Activated B cell treated with CpG ODN at 0.5 μM for 24 hours (primary cell): ENCODE data around the gene CTSD. TPM values are rescaled to one million over a fixed set of nuclear protein-coding genes. Genes with fewer than 3 reads are reported as not detected.

Experiments used
- ATAC-seq: fragments of 200-7000 bp; cut with Tn5 transposase; one replicate; pipeline ENCODE4 v1.10.0; 2021; ENCODE audit warnings: low read depth, mild to moderate bottlenecking, moderate library complexity
- CTCF ChIA-PET: fragments of 350-600 bp; sonication (Branson Sonifier 250); formaldehyde crosslinking; loops from one replicate; lab custom pipeline; 2021; ENCODE audit warnings: antibody characterized with exemption; lab: Charles Lee
- POLR2A ChIA-PET: fragments of 350-600 bp; sonication (Branson Sonifier 250); formaldehyde crosslinking; loops from one replicate; lab custom pipeline; 2021; ENCODE audit warnings: antibody characterized with exemption; lab: Charles Lee
- DNase-seq: peaks from one replicate; pipeline ENCODE4 v3.0.0; 2022
- H3K27ac Mint-ChIP-seq: one replicate; pipeline ENCODE4 v1.8.0; 2020; ENCODE audit warnings: mixed read lengths
- H3K27me3 Mint-ChIP-seq: one replicate; pipeline ENCODE4 v1.8.0; 2021; ENCODE audit warnings: mixed read lengths
- H3K36me3 Mint-ChIP-seq: one replicate; pipeline ENCODE4 v1.8.0; 2021; ENCODE audit warnings: low read depth, mixed read lengths
- H3K4me1 Mint-ChIP-seq: one replicate; pipeline ENCODE4 v1.8.0; 2021; ENCODE audit warnings: mixed read lengths
- H3K4me3 Mint-ChIP-seq: one replicate; pipeline ENCODE4 v1.8.0; 2020; ENCODE audit warnings: mild to moderate bottlenecking, mixed read lengths
- H3K9me3 Mint-ChIP-seq: one replicate; pipeline ENCODE4 v1.8.0; 2020; ENCODE audit warnings: mixed read lengths
- intact Hi-C: fragments of 100-400 bp; cut with micrococcal nuclease; formaldehyde crosslinking; loops from one replicate; pipeline ENCODE4 v1.15.1; 2024
- total RNA-seq: library from RNA; stranded (reverse); gene quantifications from 2 replicates; pipeline ENCODE4 v1.2.3, GENCODE V29; 2022
- TF ChIP-seq, protein P1 (sequence below): fragments of 200-600 bp; IDR thresholded peaks from one replicate; pipeline ENCODE4 v1.8.0; 2022; ENCODE audit warnings: antibody characterized with exemption, mild to moderate bottlenecking

Gene CTSD
- total RNA-seq, 1 donor from 2014 or later: 33.2 TPM

DNA sequence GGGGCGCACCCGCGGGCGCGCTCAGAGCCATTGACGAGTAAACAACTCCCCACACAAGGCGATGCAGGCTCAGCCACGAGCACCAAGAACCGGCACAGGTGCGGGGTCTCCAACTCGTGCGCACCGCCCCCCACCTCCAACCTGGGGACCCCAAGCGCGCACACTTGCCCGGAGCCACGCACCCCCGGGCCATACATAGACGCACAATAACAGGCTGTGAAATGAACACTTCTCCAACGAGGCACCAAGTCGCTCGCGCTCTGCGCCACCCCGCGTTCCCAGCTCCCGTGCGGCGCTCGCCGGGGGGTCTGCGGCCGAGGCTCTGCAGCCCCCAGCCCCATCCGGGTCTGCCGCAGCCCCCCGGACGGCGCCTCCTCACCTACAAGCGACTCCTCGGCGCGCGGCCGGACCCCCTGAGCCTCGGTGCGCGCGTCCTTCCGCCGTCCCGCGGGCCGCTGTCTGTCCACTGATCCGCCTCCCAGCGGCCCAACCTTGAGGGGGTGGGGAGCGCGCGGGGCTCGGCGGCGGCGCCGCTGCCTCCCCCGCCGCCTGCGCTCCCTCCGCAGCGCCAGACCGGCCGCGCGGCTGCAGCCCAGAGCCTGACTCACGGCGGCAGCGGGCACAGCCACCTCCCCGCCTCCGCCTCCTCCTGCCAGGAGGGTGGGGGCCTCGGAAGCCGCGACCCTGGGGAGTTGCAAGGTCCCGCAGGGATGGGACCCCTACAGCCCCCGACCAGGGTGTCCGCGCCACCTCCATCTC is 14.9 kb downstream of the CTSD start:
- ChIA-PET POLR2A (interaction anchor here (0.7 kb wide), 1 partner anchor 133 kb away, joined by 3 read pairs; no protein-coding TSS in a partner anchor), CTCF (no interaction called here)
- H3K36me3 Mint-ChIP-seq: peaks cover 4% of the 10 kb centered on the region
- TF ChIP-seq, protein P1, sequence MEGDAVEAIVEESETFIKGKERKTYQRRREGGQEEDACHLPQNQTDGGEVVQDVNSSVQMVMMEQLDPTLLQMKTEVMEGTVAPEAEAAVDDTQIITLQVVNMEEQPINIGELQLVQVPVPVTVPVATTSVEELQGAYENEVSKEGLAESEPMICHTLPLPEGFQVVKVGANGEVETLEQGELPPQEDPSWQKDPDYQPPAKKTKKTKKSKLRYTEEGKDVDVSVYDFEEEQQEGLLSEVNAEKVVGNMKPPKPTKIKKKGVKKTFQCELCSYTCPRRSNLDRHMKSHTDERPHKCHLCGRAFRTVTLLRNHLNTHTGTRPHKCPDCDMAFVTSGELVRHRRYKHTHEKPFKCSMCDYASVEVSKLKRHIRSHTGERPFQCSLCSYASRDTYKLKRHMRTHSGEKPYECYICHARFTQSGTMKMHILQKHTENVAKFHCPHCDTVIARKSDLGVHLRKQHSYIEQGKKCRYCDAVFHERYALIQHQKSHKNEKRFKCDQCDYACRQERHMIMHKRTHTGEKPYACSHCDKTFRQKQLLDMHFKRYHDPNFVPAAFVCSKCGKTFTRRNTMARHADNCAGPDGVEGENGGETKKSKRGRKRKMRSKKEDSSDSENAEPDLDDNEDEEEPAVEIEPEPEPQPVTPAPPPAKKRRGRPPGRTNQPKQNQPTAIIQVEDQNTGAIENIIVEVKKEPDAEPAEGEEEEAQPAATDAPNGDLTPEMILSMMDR: no peak
- ATAC-seq (no peak), DNase-seq (no peak)
- peaks cover 8% of the 10 kb centered on the region for H3K4me1 Mint-ChIP-seq
- intact Hi-C loops: no loop called here
- peaks cover 4% of the 10 kb centered on the region for H3K9me3 Mint-ChIP-seq
- H3K27me3 Mint-ChIP-seq: peaks cover 15% of the 10 kb centered on the region
- H3K27ac Mint-ChIP-seq: no peak overlapping the region
- H3K4me3 Mint-ChIP-seq: no peak overlapping the region

DNA sequence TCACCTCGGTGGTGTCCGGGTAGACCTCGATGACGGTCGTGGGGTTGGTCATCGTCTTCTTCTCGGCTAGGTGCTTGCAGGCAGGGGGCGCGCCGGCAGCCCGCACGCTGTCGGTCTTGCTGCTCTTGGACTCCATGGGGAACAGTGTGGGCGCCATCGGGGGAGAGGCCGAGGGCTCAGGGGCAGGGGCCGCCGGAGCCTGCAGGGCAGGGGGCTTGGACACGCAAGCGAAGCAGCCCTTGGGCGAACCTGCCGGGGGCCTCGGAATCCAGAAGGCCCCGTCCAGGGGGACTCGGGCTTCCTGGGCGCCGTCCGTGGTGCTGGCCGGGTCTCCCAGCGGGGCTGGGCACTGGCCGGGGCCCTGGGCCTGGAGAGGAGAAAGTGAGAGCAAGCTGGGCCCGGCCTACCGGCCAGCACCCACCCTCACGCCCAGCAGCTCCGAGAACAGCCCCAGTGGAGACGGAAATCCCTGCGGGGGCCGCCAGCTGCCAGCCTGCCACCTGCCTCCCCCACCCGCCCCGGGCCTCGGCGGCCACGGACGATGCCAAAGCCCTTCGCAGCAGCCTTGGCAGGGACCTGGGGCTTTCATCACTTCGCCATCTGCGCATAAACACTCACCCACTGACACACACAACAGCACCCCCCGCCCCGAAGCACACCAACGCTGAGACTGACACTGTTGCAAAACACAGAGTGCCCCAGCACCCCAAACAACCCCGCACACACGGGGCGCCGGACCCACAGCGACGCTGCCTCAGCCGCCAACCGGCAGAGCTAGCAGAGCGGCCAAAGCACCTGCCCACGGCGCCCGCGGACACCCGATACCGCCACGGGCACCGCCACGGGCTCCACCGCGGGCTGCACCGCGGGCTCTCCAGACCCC is 15.7 kb downstream of the CTSD start:
- H3K27me3 Mint-ChIP-seq: peaks cover 15% of the 10 kb centered on the region
- intact Hi-C loops: no loop called here
- DNase-seq: no peak
- TF ChIP-seq, protein P1: no peak
- ChIA-PET CTCF (no interaction called here), POLR2A (interaction anchor here (0.7 kb wide), 1 partner anchor 134 kb away, joined by 3 read pairs; no protein-coding TSS in a partner anchor)
- H3K27ac Mint-ChIP-seq: no peak overlapping the region
- peaks cover 4% of the 10 kb centered on the region for H3K9me3 Mint-ChIP-seq
- H3K36me3 Mint-ChIP-seq: peaks cover under 1% of the 10 kb centered on the region
- H3K4me3 Mint-ChIP-seq: no peak overlapping the region
- ATAC-seq: no peak
- peaks cover 8% of the 10 kb centered on the region for H3K4me1 Mint-ChIP-seq

DNA sequence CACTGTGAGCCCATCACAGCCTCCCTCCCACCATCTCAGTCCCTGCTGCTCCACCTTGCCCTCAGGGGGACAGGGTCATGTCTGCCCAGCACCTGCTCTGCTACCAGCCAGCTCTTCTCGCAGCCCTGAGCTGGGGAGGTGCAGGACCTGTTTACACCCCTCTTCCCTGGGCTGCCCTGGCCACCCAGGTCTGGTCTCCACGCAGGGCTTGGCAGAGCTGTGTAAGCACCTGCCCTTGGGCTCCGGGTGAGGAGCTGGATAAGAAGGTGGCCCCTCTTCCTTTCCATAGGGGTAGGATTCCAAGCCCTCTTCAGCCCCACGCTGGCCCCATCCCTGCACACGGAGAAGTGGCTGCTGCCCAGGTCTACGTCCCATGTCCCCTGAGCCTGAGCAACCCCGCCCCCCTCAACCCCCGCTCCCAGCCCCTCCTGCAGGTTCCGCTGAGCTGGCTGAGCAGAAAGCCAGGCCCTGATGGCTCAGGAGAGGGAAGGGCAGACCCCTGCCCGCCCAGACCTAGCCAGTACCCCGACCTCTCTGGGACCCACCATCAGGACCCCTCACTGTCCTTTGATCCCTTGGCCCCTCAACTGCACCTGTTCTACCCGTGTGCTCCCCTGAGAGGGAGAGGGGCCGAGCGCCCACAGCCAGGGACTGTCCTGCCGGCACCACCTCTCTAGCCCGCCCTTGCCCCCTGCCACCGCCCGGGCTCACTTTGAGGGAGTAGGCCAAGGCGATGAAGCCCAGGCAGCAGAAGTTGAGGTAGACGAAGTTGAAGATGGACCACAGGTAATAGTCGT is 16.6 kb downstream of the CTSD start:
- ChIA-PET CTCF (no interaction called here), POLR2A (no interaction called here)
- H3K27ac Mint-ChIP-seq: no peak overlapping the region
- H3K4me1 Mint-ChIP-seq: peaks cover 8% of the 10 kb centered on the region
- H3K27me3 Mint-ChIP-seq: peaks cover 15% of the 10 kb centered on the region
- no peaks in the 10 kb centered on the region for H3K36me3 Mint-ChIP-seq
- no peak for DNase-seq
- no peak overlapping the region for H3K4me3 Mint-ChIP-seq
- peaks cover 4% of the 10 kb centered on the region for H3K9me3 Mint-ChIP-seq
- no peak for ATAC-seq
- intact Hi-C loops: no loop called here
- TF ChIP-seq, protein P1: no peak

DNA sequence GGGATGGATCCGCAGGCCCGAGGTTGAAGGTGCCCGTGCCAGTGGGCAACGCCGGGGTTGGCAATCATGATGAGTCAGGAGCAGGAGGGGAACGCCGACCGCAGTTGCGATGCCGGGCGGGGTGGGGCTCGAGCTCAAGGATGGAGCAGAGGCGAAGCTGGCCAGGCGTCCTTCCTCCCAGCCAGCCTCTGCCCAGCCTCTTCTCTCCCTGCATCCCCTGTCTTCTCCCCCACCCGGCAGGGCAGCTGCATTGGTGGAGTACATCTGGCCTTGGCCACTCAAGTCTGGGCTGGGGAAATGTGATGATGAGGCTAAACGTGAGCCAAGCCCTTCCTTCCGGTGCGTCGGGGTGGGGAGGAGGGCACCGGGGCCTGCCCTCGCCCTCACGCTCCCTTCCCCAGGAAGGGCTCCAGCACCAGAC is 17.2 kb downstream of the CTSD start:
- no peak overlapping the region for H3K4me3 Mint-ChIP-seq
- H3K27ac Mint-ChIP-seq: no peak overlapping the region
- H3K36me3 Mint-ChIP-seq: no peaks in the 10 kb centered on the region
- ATAC-seq (no peak), DNase-seq (no peak)
- H3K4me1 Mint-ChIP-seq: peaks cover 8% of the 10 kb centered on the region
- ChIA-PET CTCF (no interaction called here), POLR2A (interaction anchor here (0.5 kb wide), 1 partner anchor 213 kb away, joined by 3 read pairs; no protein-coding TSS in a partner anchor)
- intact Hi-C loops: no loop called here
- TF ChIP-seq, protein P1: no peak
- H3K27me3 Mint-ChIP-seq: peaks cover 15% of the 10 kb centered on the region
- H3K9me3 Mint-ChIP-seq: peaks cover 4% of the 10 kb centered on the region
